NCI-H2196 treated with DMSO at 0.1 percent for 48 hours (cell line): ENCODE measurements around the gene SV2B.

Source experiments
- DNase-seq: peaks from one replicate; lab custom pipeline; 2025; ENCODE audit not compliant: unreplicated experiment; lab: John Stamatoyannopoulos, UW

The SV2B gene

GRCh38 chr15:91102546-91103330 is 2.7 kb downstream of the SV2B start:
- no peak for DNase-seq

GRCh38 chr15:91104111-91104510 is 4.1 kb downstream of the SV2B start:
- DNase-seq, result peak; percentile 44

GRCh38 chr15:91108421-91108820 is 8.4 kb downstream of the SV2B start:
- no peak for DNase-seq

- DNase-seq, result no peak
These were observed 9.8 kb downstream of the SV2B start for GRCh38 chr15:91109885-91110284.

- no peak for DNase-seq
These were observed 10.3 kb downstream of the SV2B start for GRCh38 chr15:91110407-91110806.

- DNase-seq, result peak; percentile 29
These were observed 13.0 kb downstream of the SV2B start for GRCh38 chr15:91113030-91113429.

- no peak for DNase-seq
These were observed 14.2 kb downstream of the SV2B start for GRCh38 chr15:91114301-91114700.

- peak; percentile 35 for DNase-seq
These were observed 16.3 kb downstream of the SV2B start for GRCh38 chr15:91116113-91117067.

GRCh38 chr15:91117375-91117774 is 17.3 kb downstream of the SV2B start:
- no peak for DNase-seq

- DNase-seq, result no peak
These were observed 18.9 kb downstream of the SV2B start for GRCh38 chr15:91118817-91119590.

GRCh38 chr15:91122296-91122695 is 22.2 kb downstream of the SV2B start:
- no peak for DNase-seq

GRCh38 chr15:91124132-91124531 is 24.1 kb downstream of the SV2B start:
- DNase-seq, result no peak

- DNase-seq, result no peak
These were observed 25.1 kb downstream of the SV2B start for GRCh38 chr15:91125162-91125561.

GRCh38 chr15:91126080-91126479 is 26.0 kb downstream of the SV2B start:
- no peak for DNase-seq

GRCh38 chr15:91127236-91127955 is 27.3 kb downstream of the SV2B start:
- no peak for DNase-seq

GRCh38 chr15:91128016-91128415 is 28.0 kb downstream of the SV2B start:
- DNase-seq, result no peak

GRCh38 chr15:91129436-91129835 is 29.4 kb downstream of the SV2B start:
- DNase-seq, result no peak

GRCh38 chr15:91132079-91132478 is 32.0 kb downstream of the SV2B start:
- DNase-seq, result no peak

GRCh38 chr15:91133511-91133910 is 33.5 kb downstream of the SV2B start:
- no peak for DNase-seq
